ENCODE measurements around the gene TSNAX.
A peak's percentile ranks its signal among the peaks of the same experiment; 100 is the strongest.

The TSNAX gene, protein sequence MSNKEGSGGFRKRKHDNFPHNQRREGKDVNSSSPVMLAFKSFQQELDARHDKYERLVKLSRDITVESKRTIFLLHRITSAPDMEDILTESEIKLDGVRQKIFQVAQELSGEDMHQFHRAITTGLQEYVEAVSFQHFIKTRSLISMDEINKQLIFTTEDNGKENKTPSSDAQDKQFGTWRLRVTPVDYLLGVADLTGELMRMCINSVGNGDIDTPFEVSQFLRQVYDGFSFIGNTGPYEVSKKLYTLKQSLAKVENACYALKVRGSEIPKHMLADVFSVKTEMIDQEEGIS

DNA sequence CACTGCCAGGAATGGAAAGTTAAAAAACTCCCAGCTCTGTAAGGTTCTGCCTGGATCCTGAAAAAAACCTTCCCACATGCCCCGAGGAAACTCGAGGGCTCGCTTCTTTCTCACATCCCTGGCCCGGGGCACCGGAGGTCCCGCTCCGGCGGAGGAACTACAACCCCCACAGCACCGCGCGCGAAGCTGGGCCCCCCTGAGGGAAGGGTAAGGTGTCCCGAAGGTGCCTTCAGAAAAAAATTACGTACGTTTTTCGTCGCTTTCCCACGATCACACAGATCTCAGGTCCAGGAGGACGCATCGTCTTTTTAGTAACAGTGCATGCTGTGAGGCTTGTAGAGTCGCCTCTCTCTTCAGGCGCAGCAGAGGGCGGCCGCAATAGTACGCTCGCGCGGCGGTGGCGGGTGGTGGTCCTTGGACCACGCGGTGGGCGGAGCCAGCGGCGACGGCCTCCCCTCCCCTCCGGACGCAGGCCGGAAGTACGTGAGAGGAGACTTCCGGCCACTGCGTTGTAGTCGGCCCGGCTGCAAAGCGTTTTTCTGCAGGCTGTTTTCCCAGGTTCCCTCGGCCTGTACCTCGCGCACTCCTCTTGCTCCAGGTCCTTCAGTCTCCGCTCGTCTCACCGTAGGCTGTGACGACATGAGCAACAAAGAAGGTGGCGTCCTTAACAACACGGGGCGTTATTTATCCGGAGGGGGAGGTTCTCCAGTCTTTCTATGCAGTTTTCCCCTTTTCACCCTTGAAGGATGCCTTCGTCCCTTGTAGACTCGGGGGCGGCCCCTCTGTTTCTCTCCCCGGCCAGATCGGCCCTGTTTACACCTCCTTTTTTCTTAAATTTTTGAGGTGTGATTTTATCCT is at the start of gene TSNAX:
Gene TSNAX, plus strand, starts transcription at position 498 of the 858 bp plus-strand sequence. Its CDS starts 142 bp downstream, at position 640.
- in situ Hi-C loops (cut with HindIII; ENCODE audit: low sequenced_read_pairs) = no loop called here
- peak within 1 kb of the TSS; percentile 92 for H3K4me3 ChIP-seq (ENCODE audit: low read depth, low read length)
- TF ChIP-seq, protein P1, sequence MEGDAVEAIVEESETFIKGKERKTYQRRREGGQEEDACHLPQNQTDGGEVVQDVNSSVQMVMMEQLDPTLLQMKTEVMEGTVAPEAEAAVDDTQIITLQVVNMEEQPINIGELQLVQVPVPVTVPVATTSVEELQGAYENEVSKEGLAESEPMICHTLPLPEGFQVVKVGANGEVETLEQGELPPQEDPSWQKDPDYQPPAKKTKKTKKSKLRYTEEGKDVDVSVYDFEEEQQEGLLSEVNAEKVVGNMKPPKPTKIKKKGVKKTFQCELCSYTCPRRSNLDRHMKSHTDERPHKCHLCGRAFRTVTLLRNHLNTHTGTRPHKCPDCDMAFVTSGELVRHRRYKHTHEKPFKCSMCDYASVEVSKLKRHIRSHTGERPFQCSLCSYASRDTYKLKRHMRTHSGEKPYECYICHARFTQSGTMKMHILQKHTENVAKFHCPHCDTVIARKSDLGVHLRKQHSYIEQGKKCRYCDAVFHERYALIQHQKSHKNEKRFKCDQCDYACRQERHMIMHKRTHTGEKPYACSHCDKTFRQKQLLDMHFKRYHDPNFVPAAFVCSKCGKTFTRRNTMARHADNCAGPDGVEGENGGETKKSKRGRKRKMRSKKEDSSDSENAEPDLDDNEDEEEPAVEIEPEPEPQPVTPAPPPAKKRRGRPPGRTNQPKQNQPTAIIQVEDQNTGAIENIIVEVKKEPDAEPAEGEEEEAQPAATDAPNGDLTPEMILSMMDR (IDR thresholded peaks at IDR 0.05; ENCODE audit: low read depth, low read length, missing control alignments) = no peak
- peak; percentile 79 for DNase-seq (ENCODE audit: low read depth)

DNA sequence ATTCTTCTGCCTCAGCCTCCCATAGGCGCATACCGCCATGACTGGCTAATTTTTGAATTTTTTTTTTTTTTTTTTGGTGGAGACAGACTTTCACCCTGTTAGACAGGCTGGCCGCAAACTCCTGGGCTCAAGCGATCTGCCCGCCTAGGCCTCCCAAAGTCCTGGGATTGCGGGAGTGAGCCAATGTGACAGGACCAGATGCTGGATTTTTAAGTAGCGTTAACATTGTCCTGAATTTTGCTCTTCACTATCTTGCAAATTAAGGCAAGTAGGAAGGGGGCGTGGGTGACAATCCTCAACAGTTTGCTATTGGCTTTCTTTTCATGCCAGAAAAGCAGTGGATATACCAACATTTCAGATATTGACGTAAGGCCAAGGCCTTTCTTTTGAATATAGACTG is 49.7 kb upstream of the TSNAX start:
- TF ChIP-seq, protein P1 (IDR thresholded peaks at IDR 0.05; ENCODE audit: low read depth, low read length, missing control alignments) = no peak
- no peak overlapping the region for H3K4me3 ChIP-seq (ENCODE audit: low read depth, low read length)
- DNase-seq (ENCODE audit: low read depth) = no peak
- in situ Hi-C loops (cut with HindIII; ENCODE audit: low sequenced_read_pairs) = no loop called here

DNA sequence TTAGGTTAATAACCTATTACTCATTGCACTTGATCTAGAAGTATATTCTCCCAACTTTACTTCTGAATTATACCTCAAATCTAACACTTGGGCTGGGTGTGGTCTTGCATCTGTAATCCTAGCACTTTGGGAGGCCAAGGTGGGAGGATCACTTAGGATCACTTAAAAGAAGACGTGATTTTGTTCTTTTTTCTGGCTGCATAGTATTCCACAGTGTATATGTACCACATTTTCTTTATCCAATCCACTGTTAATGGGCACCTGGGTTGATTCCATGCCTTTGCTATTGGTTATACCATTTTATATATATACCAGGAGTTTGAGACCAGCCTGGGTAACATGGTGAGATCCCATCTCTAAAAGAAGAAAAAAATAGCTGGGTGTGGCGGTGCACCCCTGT is 48.5 kb upstream of the TSNAX start:
- no peak overlapping the region for H3K4me3 ChIP-seq (ENCODE audit: low read depth, low read length)
- DNase-seq (ENCODE audit: low read depth) = no peak
- TF ChIP-seq, protein P1 (IDR thresholded peaks at IDR 0.05; ENCODE audit: low read depth, low read length, missing control alignments) = no peak
- in situ Hi-C loops (cut with HindIII; ENCODE audit: low sequenced_read_pairs) = no loop called here

DNA sequence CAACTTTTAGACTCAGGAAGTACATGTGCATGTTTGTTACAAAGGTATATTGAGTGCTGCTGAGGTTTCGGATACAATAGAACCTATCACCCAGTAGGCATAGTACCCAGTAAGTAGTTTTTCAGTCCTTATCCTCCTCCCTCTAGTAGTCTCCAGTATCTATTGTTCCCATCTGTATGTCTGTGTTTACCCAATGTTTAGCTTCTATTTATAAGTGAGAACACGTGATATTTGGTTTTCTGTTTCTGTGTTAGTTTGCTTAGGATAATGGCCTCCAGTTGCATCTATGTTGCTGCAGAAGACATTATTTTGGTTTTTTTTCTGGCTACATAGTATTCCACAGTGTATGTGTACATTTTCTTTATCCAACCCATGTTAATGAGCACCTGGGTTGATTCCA is 47.2 kb upstream of the TSNAX start:
- DNase-seq (ENCODE audit: low read depth) = no peak
- TF ChIP-seq, protein P1 (IDR thresholded peaks at IDR 0.05; ENCODE audit: low read depth, low read length, missing control alignments) = no peak
- in situ Hi-C loops (cut with HindIII; ENCODE audit: low sequenced_read_pairs) = no loop called here
- H3K4me3 ChIP-seq (ENCODE audit: low read depth, low read length) = no peak overlapping the region

DNA sequence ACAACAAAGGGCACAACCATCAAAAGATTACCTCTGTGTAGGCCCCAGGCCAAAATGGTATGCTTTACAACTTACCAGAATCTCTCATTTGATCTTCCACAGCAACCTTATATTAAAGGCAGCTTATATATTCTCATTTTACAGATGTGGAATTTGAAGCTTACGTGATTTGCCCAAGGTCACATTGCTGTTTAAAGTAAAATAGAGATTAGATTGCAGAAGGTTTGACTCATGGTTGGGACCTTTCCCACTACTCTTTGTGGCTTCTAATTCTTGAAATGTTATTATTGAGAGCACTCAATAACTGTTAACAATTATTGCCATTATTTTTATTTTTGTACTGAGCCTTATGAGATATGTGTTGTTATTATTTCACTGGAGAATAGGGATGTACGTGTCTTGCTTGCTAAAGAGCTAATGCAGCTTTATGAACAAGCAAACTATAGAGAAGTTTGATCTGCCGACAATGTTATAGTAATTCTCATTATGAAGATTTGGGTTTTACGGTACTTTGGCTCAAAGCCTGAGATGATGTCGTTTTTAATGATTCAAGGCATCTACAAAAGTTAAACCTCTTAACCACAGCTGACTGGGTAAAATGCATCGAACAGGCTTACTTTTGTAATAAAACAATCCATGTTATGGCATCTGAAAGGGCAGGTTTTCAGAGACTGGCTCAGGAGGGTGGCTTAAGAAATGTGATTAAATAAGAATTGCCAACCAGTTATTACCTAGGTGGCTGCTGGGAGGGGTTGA is 43.3 kb upstream of the TSNAX start:
- peak; percentile 16 for DNase-seq (ENCODE audit: low read depth)
- no peak overlapping the region for H3K4me3 ChIP-seq (ENCODE audit: low read depth, low read length)
- TF ChIP-seq, protein P1 (IDR thresholded peaks at IDR 0.05; ENCODE audit: low read depth, low read length, missing control alignments) = no peak
- in situ Hi-C loops (cut with HindIII; ENCODE audit: low sequenced_read_pairs) = no loop called here

DNA sequence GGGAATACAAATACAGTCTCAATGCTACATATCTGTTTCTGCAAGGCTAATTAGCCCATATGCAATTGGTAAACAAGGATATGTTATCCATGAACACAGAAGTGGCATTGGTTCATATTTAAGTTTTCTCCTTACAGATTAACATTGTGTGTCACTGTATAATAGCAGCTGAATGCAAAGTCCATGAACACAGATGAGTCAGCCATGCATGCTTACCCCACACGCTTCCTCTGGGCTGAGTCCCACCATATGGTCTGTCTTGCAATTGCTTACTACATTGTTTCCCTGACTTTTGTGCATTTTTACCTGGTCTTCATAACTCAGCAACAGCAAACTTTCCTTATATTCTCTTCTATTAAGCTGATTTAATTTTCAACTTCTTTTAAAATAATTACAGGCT is 41.5 kb upstream of the TSNAX start:
- no peak for DNase-seq (ENCODE audit: low read depth)
- H3K4me3 ChIP-seq (ENCODE audit: low read depth, low read length) = no peak overlapping the region
- in situ Hi-C loops (cut with HindIII; ENCODE audit: low sequenced_read_pairs) = no loop called here
- TF ChIP-seq, protein P1 (IDR thresholded peaks at IDR 0.05; ENCODE audit: low read depth, low read length, missing control alignments) = no peak
